CD4-positive, alpha-beta T cell treated with Interleukin-1 beta for 1 hour (primary cell): ENCODE data around the gene ZIC4.

Source experiments
- DNase-seq, 2 donors: peaks; one replicate each; pipeline ENCODE4 v3.0.0-alpha.2; 2020 to 2022

The ZIC4 gene

GRCh38 chr3:147417551-147418295, 11.4 kb upstream of the ZIC4 start:
- no peak for DNase-seq

GRCh38 chr3:147416931-147417330, 10.6 kb upstream of the ZIC4 start:
- no peak for DNase-seq

- DNase-seq, result no peak
Measured at GRCh38 chr3:147415874-147416273, 9.5 kb upstream of the ZIC4 start.

- DNase-seq, result no peak
Measured at GRCh38 chr3:147415286-147415685, 8.9 kb upstream of the ZIC4 start.

- no peak for DNase-seq
Measured at GRCh38 chr3:147414390-147415138, 8.2 kb upstream of the ZIC4 start.

- DNase-seq, result no peak
Measured at GRCh38 chr3:147413686-147414389, 7.5 kb upstream of the ZIC4 start.

GRCh38 chr3:147412917-147413685, 6.8 kb upstream of the ZIC4 start:
- DNase-seq, result no peak

- DNase-seq, result no peak
Measured at GRCh38 chr3:147412261-147412916, 6.0 kb upstream of the ZIC4 start.

GRCh38 chr3:147411815-147412241, 5.5 kb upstream of the ZIC4 start:
- DNase-seq, result no peak

- no peak for DNase-seq
Measured at GRCh38 chr3:147411238-147411814, 5.0 kb upstream of the ZIC4 start.

- no peak for DNase-seq
Measured at GRCh38 chr3:147410526-147411237, 4.3 kb upstream of the ZIC4 start.

- no peak for DNase-seq
Measured at GRCh38 chr3:147410116-147410525, 3.8 kb upstream of the ZIC4 start.

- no peak for DNase-seq
Measured at GRCh38 chr3:147409143-147410115, 3.1 kb upstream of the ZIC4 start, which contains the start of gene ZIC1. Gene ZIC1, plus strand, starts transcription at chr3:147409365. Its CDS starts 748 bp downstream, at chr3:147410113.

GRCh38 chr3:147408188-147409100, 2.1 kb upstream of the ZIC4 start:
- DNase-seq, result no peak

- DNase-seq, result no peak
Measured at GRCh38 chr3:147407498-147408187, 1.3 kb upstream of the ZIC4 start.

GRCh38 chr3:147407114-147407497, 763 bp upstream of the ZIC4 start:
- no peak for DNase-seq

GRCh38 chr3:147405231-147406027, 914 bp downstream of the ZIC4 start:
- DNase-seq, result no peak
